Measurements from ENCODE around the gene PRLHR. TPM values are rescaled to one million over a fixed set of nuclear protein-coding genes. Genes with fewer than 3 reads are reported as not detected.

Gene PRLHR
- polyA plus RNA-seq, 1 of the 3 experiments (the other 2 are of a cell fraction) = not detected

GRCh38 chr10:118590334-118590733 is 5.1 kb downstream of the PRLHR start:
- DNase-seq = peak; percentile 86
- 5% methylated on average over 2 of the region's 2 CpGs for WGBS (ENCODE audit: low lambda C conversion rate)
- H3K36me3 ChIP-seq (replicated peaks in 1 of 2; ENCODE audit: control insufficient read depth in 1 of 2, insufficient read depth in 2 of 2, low read length in 1 of 2) = no peaks in the 10 kb centered on the region
- no peaks in the 10 kb centered on the region; the same call in 1 of the 2 replicates for H3K27me3 ChIP-seq (ENCODE audit: insufficient read depth)
- H3K79me2 ChIP-seq (ENCODE audit: insufficient read depth) = no peaks in the 10 kb centered on the region
- ChIA-PET CTCF (interaction anchor here (1.1 to 3.2 kb wide), 6 partner anchors 10 to 129 kb away, joined by 3 to 13 read pairs (median 6); no protein-coding TSS in a partner anchor), POLR2A (interaction anchor here (0.7 kb wide), 1 partner anchor 165 kb away, joined by 3 read pairs; the partner anchor contains the start of gene CACUL1)
- H3K27ac ChIP-seq (ENCODE audit: low read depth in 2 of 2, low read length in 1 of 2) = no peak overlapping the region
- H3K4me1 ChIP-seq (ENCODE audit: control insufficient read depth in 1 of 2, insufficient read depth in 2 of 2, low read depth in 1 of 2, low read length in 1 of 2) = peaks cover 0 to 8% of the 10 kb centered on the region in 2 experiments; a peak in 2 of 4 replicates
- no peaks in the 10 kb centered on the region for H3K9me2 ChIP-seq
- no peaks in the 10 kb centered on the region for H3K9me3 ChIP-seq
- no peak overlapping the region for H3K4me3 ChIP-seq (ENCODE audit: low read depth in 2 of 2, low read length in 1 of 2)
- TF ChIP-seq EP300 (IDR thresholded peaks at IDR 0.05; ENCODE audit: borderline replicate concordance in 1 of 2, low read depth in 1 of 2, low read length in 1 of 2) (peak in 1 of 2 experiments; percentile 69; a peak in 2 of 4 replicates), RCOR1 (IDR thresholded peaks at IDR 0.05; ENCODE audit: low read length) (peak; percentile 76; the same call in 1 of the 2 replicates), NFIC (IDR thresholded peaks at IDR 0.05; ENCODE audit: borderline replicate concordance) (peak; percentile 77), MXI1 (IDR thresholded peaks at IDR 0.05; ENCODE audit: low read depth, low read length) (peak; percentile 35; the same call in 1 of the 2 replicates), GATA2 (CRISPR knock-in tag; IDR thresholded peaks at IDR 0.05) (peak; percentile 64; the same call in 1 of the 2 replicates), CHD2 (IDR thresholded peaks at IDR 0.05; ENCODE audit: low read length, partially characterized antibody) (peak; percentile 21), POLR2AphosphoS5 (IDR thresholded peaks at IDR 0.05; ENCODE audit: low read depth, low read length) (no peak), YY1 (IDR thresholded peaks at IDR 0.05; ENCODE audit: low read depth) (no peak)
- no peaks in the 10 kb centered on the region for H4K20me1 ChIP-seq (ENCODE audit: insufficient read depth)
- no peaks in the 10 kb centered on the region for H3F3A ChIP-seq (replicated peaks; ENCODE audit: insufficient read depth)
- H3K4me2 ChIP-seq = no peak overlapping the region
- H3K9ac ChIP-seq = no peak overlapping the region
- H2AFZ ChIP-seq (ENCODE audit: low read depth) = no peak overlapping the region

- no peak overlapping the region for H3K4me2 ChIP-seq
- H3K4me3 ChIP-seq (ENCODE audit: low read depth in 2 of 2, low read length in 1 of 2) = no peak overlapping the region
- peaks cover 0 to 8% of the 10 kb centered on the region in 2 experiments; a peak in 2 of 4 replicates for H3K4me1 ChIP-seq (ENCODE audit: control insufficient read depth in 1 of 2, insufficient read depth in 2 of 2, low read depth in 1 of 2, low read length in 1 of 2)
- 52% methylated on average over 16 of the region's 16 CpGs for WGBS (ENCODE audit: low lambda C conversion rate)
- DNase-seq = no peak
- no peaks in the 10 kb centered on the region; the same call in 1 of the 2 replicates for H3K27me3 ChIP-seq (ENCODE audit: insufficient read depth)
- peaks cover 7% of the 10 kb centered on the region for H3F3A ChIP-seq (replicated peaks; ENCODE audit: insufficient read depth)
- H3K79me2 ChIP-seq (ENCODE audit: insufficient read depth) = no peaks in the 10 kb centered on the region
- H3K9me2 ChIP-seq = no peaks in the 10 kb centered on the region
- TF ChIP-seq YY1 (IDR thresholded peaks at IDR 0.05; ENCODE audit: low read depth) = no peak
- no peak for TF ChIP-seq NRF1 (IDR thresholded peaks at IDR 0.05; ENCODE audit: low read depth, low read length)
- TF ChIP-seq RXRA (IDR thresholded peaks at IDR 0.05; ENCODE audit: borderline replicate concordance, low read depth) = no peak
- no peak for TF ChIP-seq FOXM1 (IDR thresholded peaks at IDR 0.05; ENCODE audit: low read depth)
- no peak for TF ChIP-seq REST (IDR thresholded peaks at IDR 0.05; ENCODE audit: low read depth, low read length)
- no peak for TF ChIP-seq CTCF (IDR thresholded peaks at IDR 0.05)
- TF ChIP-seq MEF2A (IDR thresholded peaks at IDR 0.05; ENCODE audit: borderline replicate concordance, low read depth) = no peak
- no peak for TF ChIP-seq USF2 (IDR thresholded peaks at IDR 0.05; ENCODE audit: borderline replicate concordance, low read depth, low read length)
- no peak for TF ChIP-seq SIN3A (IDR thresholded peaks at IDR 0.05; ENCODE audit: borderline replicate concordance, low read depth, low read length)
- no peak for TF ChIP-seq SMC3 (IDR thresholded peaks at IDR 0.05; ENCODE audit: low read depth, low read length)
- TF ChIP-seq CHD2 (IDR thresholded peaks at IDR 0.05; ENCODE audit: low read length, partially characterized antibody) = no peak
- TF ChIP-seq GATA2 (CRISPR knock-in tag; IDR thresholded peaks at IDR 0.05) = no peak
- POLR2A ChIA-PET = no interaction called here
- no peaks in the 10 kb centered on the region for H3K36me3 ChIP-seq (replicated peaks in 1 of 2; ENCODE audit: control insufficient read depth in 1 of 2, insufficient read depth in 2 of 2, low read length in 1 of 2)
- H3K9me3 ChIP-seq = no peaks in the 10 kb centered on the region
- H3K9ac ChIP-seq = no peak overlapping the region
- H2AFZ ChIP-seq (ENCODE audit: low read depth) = no peak overlapping the region
- H3K27ac ChIP-seq (ENCODE audit: low read depth in 2 of 2, low read length in 1 of 2) = no peak overlapping the region
- CTCF ChIA-PET = interaction anchor here (0.9 to 3.1 kb wide), 3 partner anchors 19 to 133 kb away, joined by 3 to 20 read pairs (median 3); no protein-coding TSS in a partner anchor
- H4K20me1 ChIP-seq (ENCODE audit: insufficient read depth) = no peaks in the 10 kb centered on the region
Observed at GRCh38 chr10:118587881-118588651, 7.4 kb downstream of the PRLHR start.
